Esophagus squamous epithelium (tissue), 4 donors: Measurements from ENCODE around the gene KIAA1671.
"Not testable (repeated sequence)": the region's sequence is repeated elsewhere in the genome, so short reads cannot be mapped to it uniquely, and the experiment has no call there.

ENCODE experiments used
- CTCF ChIP-seq, 6 experiments: fragments of 450-650 bp in 4 of 6; fragments of 200-600 bp in 2 of 6; sonication (generic) in 2 of 6; IDR thresholded peaks; one replicate each; pipeline ENCODE4 v1.5.1; 2016 to 2019; ENCODE audit warnings: antibody characterized with exemption in 6 of 6, mild to moderate bottlenecking in 4 of 6, moderate library complexity in 4 of 6
- POLR2A ChIP-seq, 4 donors: fragments of 450-650 bp; IDR thresholded peaks; one replicate each; pipeline ENCODE4 v1.6.1; 2017; ENCODE audit warnings: antibody characterized with exemption in 4 of 4, mild to moderate bottlenecking in 4 of 4, moderate library complexity in 3 of 4

GRCh38 chr22:25178869-25179631, 226.5 kb downstream of the KIAA1671 start:
- not testable (repeated sequence) for TF ChIP-seq CTCF, POLR2A (IDR thresholded peaks at IDR 0.05)
